ENCODE data around the gene RHOD. TPM values are rescaled to one million over a fixed set of nuclear protein-coding genes. Genes with fewer than 3 reads are reported as not detected.

The RHOD gene
- total and polyA plus RNA-seq, 7 donors, result 11.2 to 24.2 (median 14.6) TPM

DNA sequence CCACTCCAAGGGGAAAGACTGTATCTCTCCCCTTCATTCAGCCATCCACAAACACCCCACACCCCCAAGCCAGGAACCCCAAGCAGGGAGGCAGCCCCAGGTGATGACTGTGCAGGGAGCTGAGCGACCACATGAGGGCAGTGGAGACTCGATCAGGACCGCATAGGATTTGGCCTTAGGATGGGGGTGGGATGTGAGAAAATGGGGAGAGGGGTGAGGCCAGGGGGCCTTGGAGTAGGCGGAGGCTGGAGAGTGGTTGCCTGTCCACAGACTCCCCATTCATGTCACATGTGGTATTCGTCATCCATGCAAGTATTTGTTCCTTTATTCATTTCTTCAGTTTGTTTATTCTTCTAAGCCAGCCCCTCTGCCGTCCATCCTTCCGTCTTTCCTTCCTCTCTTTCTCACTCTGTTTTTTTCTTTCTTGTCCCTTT lies 2.7 kb upstream of the RHOD start:
- no peaks in the 10 kb centered on the region for H3K27me3 ChIP-seq
- 14 to 34% methylated on average over 7 of the region's 7 CpGs for WGBS, 2 donors
- TF ChIP-seq, protein P1, sequence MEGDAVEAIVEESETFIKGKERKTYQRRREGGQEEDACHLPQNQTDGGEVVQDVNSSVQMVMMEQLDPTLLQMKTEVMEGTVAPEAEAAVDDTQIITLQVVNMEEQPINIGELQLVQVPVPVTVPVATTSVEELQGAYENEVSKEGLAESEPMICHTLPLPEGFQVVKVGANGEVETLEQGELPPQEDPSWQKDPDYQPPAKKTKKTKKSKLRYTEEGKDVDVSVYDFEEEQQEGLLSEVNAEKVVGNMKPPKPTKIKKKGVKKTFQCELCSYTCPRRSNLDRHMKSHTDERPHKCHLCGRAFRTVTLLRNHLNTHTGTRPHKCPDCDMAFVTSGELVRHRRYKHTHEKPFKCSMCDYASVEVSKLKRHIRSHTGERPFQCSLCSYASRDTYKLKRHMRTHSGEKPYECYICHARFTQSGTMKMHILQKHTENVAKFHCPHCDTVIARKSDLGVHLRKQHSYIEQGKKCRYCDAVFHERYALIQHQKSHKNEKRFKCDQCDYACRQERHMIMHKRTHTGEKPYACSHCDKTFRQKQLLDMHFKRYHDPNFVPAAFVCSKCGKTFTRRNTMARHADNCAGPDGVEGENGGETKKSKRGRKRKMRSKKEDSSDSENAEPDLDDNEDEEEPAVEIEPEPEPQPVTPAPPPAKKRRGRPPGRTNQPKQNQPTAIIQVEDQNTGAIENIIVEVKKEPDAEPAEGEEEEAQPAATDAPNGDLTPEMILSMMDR (IDR thresholded peaks at IDR 0.05), result peak in 3 of 4 experiments; percentile 44 to 53 (median 48)
- TF ChIP-seq POLR2AphosphoS5 (IDR thresholded peaks at IDR 0.05), result no peak
- no peaks in the 10 kb centered on the region for H3K36me3 ChIP-seq
- no peak for DNase-seq
- H3K9me3 ChIP-seq, result no peaks in the 10 kb centered on the region
- peaks cover 0 to 24% (median 19%) of the 10 kb centered on the region in 4 donors for H3K4me1 ChIP-seq
- no peak overlapping the region for H3K4me3 ChIP-seq
- intact Hi-C loops (cut with DNase I), result no loop called here
- H3K27ac ChIP-seq, result no peak overlapping the region

GRCh38 chr11:67054346-67054835 lies 2.3 kb upstream of the RHOD start:
- no peaks in the 10 kb centered on the region for H3K36me3 ChIP-seq
- intact Hi-C loops (cut with DNase I), result no loop called here
- H3K4me3 ChIP-seq, result no peak overlapping the region
- peaks cover 0 to 24% (median 19%) of the 10 kb centered on the region in 4 donors for H3K4me1 ChIP-seq
- no peak overlapping the region for H3K27ac ChIP-seq
- no peaks in the 10 kb centered on the region for H3K27me3 ChIP-seq
- no peak for DNase-seq
- H3K9me3 ChIP-seq, result no peaks in the 10 kb centered on the region
- no peak for TF ChIP-seq POLR2A (IDR thresholded peaks at IDR 0.05)
- no peak for TF ChIP-seq POLR2AphosphoS5 (IDR thresholded peaks at IDR 0.05)
- TF ChIP-seq EP300 (IDR thresholded peaks at IDR 0.05), result no peak
- TF ChIP-seq, protein P1 (IDR thresholded peaks at IDR 0.05), result no peak
- WGBS, 2 donors, result 39 to 72% methylated on average over 9 of the region's 9 CpGs

GRCh38 chr11:67054836-67055523 lies 1.7 kb upstream of the RHOD start:
- no peak overlapping the region for H3K4me3 ChIP-seq
- 20 to 60% methylated on average over 10 of the region's 10 CpGs for WGBS, 2 donors
- no peak overlapping the region for H3K27ac ChIP-seq
- peaks cover 0 to 24% (median 19%) of the 10 kb centered on the region in 4 donors for H3K4me1 ChIP-seq
- no peaks in the 10 kb centered on the region for H3K27me3 ChIP-seq
- intact Hi-C loops (cut with DNase I), result no loop called here
- DNase-seq, result no peak
- no peaks in the 10 kb centered on the region for H3K9me3 ChIP-seq
- no peaks in the 10 kb centered on the region for H3K36me3 ChIP-seq
- TF ChIP-seq EP300 (IDR thresholded peaks at IDR 0.05), result no peak
- TF ChIP-seq, protein P1 (IDR thresholded peaks at IDR 0.05), result no peak

- Histone ChIP-seq H3K27ac (no peak overlapping the region), H3K4me1 (peaks cover 0 to 24% (median 19%) of the 10 kb centered on the region in 4 donors), H3K36me3 (no peaks in the 10 kb centered on the region), H3K9me3 (no peaks in the 10 kb centered on the region), H3K27me3 (no peaks in the 10 kb centered on the region), H3K4me3 (peak overlapping the region in 3 of 4 donors; percentile 59 to 69 (median 63))
- 7 to 28% methylated on average over 17 of the region's 17 CpGs for WGBS, 2 donors
- TF ChIP-seq POLR2A (IDR thresholded peaks at IDR 0.05) (no peak), POLR2AphosphoS5 (IDR thresholded peaks at IDR 0.05) (no peak), EP300 (IDR thresholded peaks at IDR 0.05) (no peak)
- TF ChIP-seq, protein P1 (IDR thresholded peaks at IDR 0.05), result no peak
- intact Hi-C loops (cut with DNase I), result no loop called here
- DNase-seq, result no peak
Measured at GRCh38 chr11:67055812-67056211, 835 bp upstream of the RHOD start.

Measured in sigmoid colon (tissue), 7 donors.